K562 (cell line): Measurements from ENCODE around the gene UBE2M. TPM values are rescaled to one million over a fixed set of nuclear protein-coding genes. Genes with fewer than 3 reads are reported as not detected.

Experiments used
- CC2D1A ChIP-seq: fragments of 450-650 bp; IDR thresholded peaks from 2 replicates; pipeline ENCODE4 v1.6.1; 2017; ENCODE audit warnings: mild to moderate bottlenecking
- CREM ChIP-seq: IDR thresholded peaks from 2 replicates; pipeline ENCODE4 v1.6.1; 2014; ENCODE audit warnings: antibody characterized with exemption, low read depth
- GTF2E2 ChIP-seq: fragments of 200-800 bp; sonication (Bioruptor generic); IDR thresholded peaks from 2 replicates; pipeline ENCODE4 v1.6.1; 2016; ENCODE audit warnings: missing genetic modification characterization, missing compliant biosample characterization
- ZNF707 ChIP-seq: fragments of 250-450 bp; sonication (Bioruptor Pico); conservative IDR thresholded peaks from 2 replicates; pipeline ENCODE4 v1.8.0; 2022; ENCODE audit warnings: inconsistent platforms, mild to moderate bottlenecking, moderate library complexity
- polyA plus RNA-seq, 8 experiments: library from polyadenylated mRNA; depleted of rRNA in 4 of 8; stranded (reverse) in 5 of 8; unstranded in 3 of 8; fragments of >200 nt; fragmentation: Nextera tagmentation in 2 of 8; fragmentation: Illumina TruSeq in 1 of 8; extraction: Ambion mirVana in 2 of 8; extraction: Trizol in 1 of 8; gene quantifications; 2 replicates each; pipeline versions ENCODE4 v1.2.1 to v1.2.3, GENCODE V29; 2011 to 2014; ENCODE audit warnings: inconsistent platforms in 1 of 8, missing spikeins in 1 of 8
- total RNA-seq, 7 experiments: library from RNA; depleted of rRNA in 6 of 7; stranded (reverse); fragments of >200 nt in 6 of 7; fragmentation: Illumina TruSeq in 2 of 7; extraction: Trizol in 2 of 7; gene quantifications; 2 replicates each; pipeline versions ENCODE4 v1.2.1 to v1.2.3, GENCODE V29; 2011 to 2021; ENCODE audit warnings: low replicate concordance in 1 of 7
- TF ChIP-seq, protein P1 (sequence below): fragments of 250-450 bp; sonication (Bioruptor Pico); IDR thresholded peaks from 2 replicates; pipeline ENCODE4 v1.8.0; 2021; ENCODE audit warnings: borderline replicate concordance, mild to moderate bottlenecking, moderate library complexity; ENCODE audit not compliant: poor library complexity, severe bottlenecking
- TF ChIP-seq, protein P2 (sequence below): fragments of 450-650 bp; IDR thresholded peaks from 2 replicates; pipeline ENCODE4 v1.6.1; 2017; ENCODE audit warnings: antibody characterized with exemption

The UBE2M gene
- total and polyA plus RNA-seq, 9 of the 15 experiments (the other 6 are each of a cell fraction or from before 2014, with no cell fraction given), result 0.92 to 163 (median 85.7) TPM

DNA sequence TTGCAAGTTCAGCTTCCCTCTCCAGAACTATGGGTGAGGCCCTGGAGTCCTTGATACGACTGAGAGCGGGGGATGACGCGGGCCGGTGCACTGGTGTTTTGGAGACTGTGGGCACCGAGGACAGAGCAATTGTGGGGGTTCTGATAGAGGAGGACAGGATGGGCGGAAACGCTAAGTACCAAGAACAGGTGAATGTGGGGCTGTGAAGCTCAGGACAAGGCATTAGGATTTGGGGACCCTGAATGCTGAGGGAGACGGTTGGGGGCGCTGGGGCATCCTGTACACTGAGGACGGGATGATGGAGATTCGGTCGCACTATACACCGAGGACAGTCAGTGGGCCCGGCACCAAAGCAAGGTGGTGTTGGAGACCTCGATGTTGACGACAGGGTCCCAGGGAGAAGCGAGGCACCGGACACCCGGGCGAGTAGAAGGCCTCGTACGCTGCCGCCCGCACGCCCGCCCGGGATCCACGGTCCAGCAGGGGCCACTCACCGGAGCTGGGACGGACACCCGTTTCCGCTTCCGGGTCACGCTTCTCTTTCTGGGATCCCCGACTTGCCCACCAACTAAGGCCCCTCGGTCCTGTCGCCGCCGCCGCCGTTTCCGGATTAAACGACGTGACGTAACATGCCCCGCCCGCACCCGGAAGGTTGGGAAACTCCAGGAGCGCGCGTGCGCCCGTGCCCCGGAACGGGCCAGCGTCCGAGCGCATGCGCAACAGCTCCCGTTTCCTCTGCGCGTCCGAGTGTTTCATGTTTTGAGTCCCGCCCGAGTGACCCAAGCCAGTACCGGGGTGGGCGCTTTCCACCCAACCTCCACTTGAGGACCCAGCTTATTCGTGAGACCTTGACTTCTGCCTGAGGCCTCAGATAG is 3.7 kb downstream of the UBE2M start, which contains the start of gene CHMP2A (continued):
- TF ChIP-seq GTF2E2 (tag), result peak; percentile 82; the same call in 1 of the 2 replicates
- TF ChIP-seq, protein P1, sequence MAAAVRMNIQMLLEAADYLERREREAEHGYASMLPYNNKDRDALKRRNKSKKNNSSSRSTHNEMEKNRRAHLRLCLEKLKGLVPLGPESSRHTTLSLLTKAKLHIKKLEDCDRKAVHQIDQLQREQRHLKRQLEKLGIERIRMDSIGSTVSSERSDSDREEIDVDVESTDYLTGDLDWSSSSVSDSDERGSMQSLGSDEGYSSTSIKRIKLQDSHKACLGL (CRISPR knock-in tag), result no peak
- TF ChIP-seq CC2D1A, result no peak
- TF ChIP-seq CREM, result peak; percentile 96
- TF ChIP-seq ZNF707 (CRISPR knock-in tag), result no peak
- TF ChIP-seq, protein P2, sequence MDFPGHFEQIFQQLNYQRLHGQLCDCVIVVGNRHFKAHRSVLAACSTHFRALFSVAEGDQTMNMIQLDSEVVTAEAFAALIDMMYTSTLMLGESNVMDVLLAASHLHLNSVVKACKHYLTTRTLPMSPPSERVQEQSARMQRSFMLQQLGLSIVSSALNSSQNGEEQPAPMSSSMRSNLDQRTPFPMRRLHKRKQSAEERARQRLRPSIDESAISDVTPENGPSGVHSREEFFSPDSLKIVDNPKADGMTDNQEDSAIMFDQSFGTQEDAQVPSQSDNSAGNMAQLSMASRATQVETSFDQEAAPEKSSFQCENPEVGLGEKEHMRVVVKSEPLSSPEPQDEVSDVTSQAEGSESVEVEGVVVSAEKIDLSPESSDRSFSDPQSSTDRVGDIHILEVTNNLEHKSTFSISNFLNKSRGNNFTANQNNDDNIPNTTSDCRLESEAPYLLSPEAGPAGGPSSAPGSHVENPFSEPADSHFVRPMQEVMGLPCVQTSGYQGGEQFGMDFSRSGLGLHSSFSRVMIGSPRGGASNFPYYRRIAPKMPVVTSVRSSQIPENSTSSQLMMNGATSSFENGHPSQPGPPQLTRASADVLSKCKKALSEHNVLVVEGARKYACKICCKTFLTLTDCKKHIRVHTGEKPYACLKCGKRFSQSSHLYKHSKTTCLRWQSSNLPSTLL, result no peak
- TF ChIP-seq, all 486 proteins: peak for 177
